HEK293 (cell line): ENCODE measurements around the gene ME2.

Source experiments
- GLI2 ChIP-seq: fragments of 450-650 bp; formaldehyde crosslinking; IDR thresholded peaks from 2 replicates; pipeline ENCODE4; 2017; ENCODE audit warnings: missing biosample characterization, missing genetic modification characterization, low read depth, borderline replicate concordance
- GLIS2 ChIP-seq: fragments of 450-650 bp; formaldehyde crosslinking; IDR thresholded peaks from 2 replicates; pipeline ENCODE4 v1.5.1; 2016; ENCODE audit warnings: missing biosample characterization, missing genetic modification characterization
- KLF10 ChIP-seq: fragments of 450-650 bp; IDR thresholded peaks from 2 replicates; pipeline ENCODE4 v1.5.1; 2018; ENCODE audit warnings: missing biosample characterization, mild to moderate bottlenecking, missing genetic modification characterization
- KLF16 ChIP-seq: fragments of 450-650 bp; formaldehyde crosslinking; IDR thresholded peaks from 2 replicates; pipeline ENCODE4 v1.5.1; 2017; ENCODE audit warnings: missing biosample characterization, missing genetic modification characterization
- KLF8 ChIP-seq: fragments of 450-650 bp; formaldehyde crosslinking; IDR thresholded peaks from 2 replicates; pipeline ENCODE4 v1.5.1; 2016; ENCODE audit warnings: missing biosample characterization, missing genetic modification characterization
- KLF9 ChIP-seq: fragments of 450-650 bp; formaldehyde crosslinking; IDR thresholded peaks from 2 replicates; pipeline ENCODE4 v1.5.1; 2016; ENCODE audit warnings: missing biosample characterization, missing genetic modification characterization, low read depth
- OSR2 ChIP-seq: fragments of 450-650 bp; formaldehyde crosslinking; IDR thresholded peaks from 2 replicates; pipeline ENCODE4 v1.5.1; 2016; ENCODE audit warnings: missing biosample characterization, missing genetic modification characterization
- OVOL3 ChIP-seq: fragments of 450-650 bp; formaldehyde crosslinking; IDR thresholded peaks from 2 replicates; pipeline ENCODE4 v1.5.1; 2016; ENCODE audit warnings: missing biosample characterization, missing genetic modification characterization
- PATZ1 ChIP-seq: fragments of 450-650 bp; formaldehyde crosslinking; IDR thresholded peaks from 2 replicates; pipeline ENCODE4 v1.5.1; 2016; ENCODE audit warnings: missing biosample characterization, missing genetic modification characterization
- PRDM4 ChIP-seq: fragments of 450-650 bp; formaldehyde crosslinking; IDR thresholded peaks from 2 replicates; pipeline ENCODE4 v1.5.1; 2017; ENCODE audit warnings: missing biosample characterization, missing genetic modification characterization
- SCRT1 ChIP-seq: fragments of 450-650 bp; formaldehyde crosslinking; IDR thresholded peaks from 2 replicates; pipeline ENCODE4 v1.5.1; 2016; ENCODE audit warnings: missing biosample characterization, missing genetic modification characterization, borderline replicate concordance
- SCRT2 ChIP-seq: fragments of 450-650 bp; formaldehyde crosslinking; IDR thresholded peaks from 2 replicates; pipeline ENCODE4 v1.5.1; 2016; ENCODE audit warnings: missing biosample characterization, missing genetic modification characterization
- WT1 ChIP-seq: fragments of 450-650 bp; formaldehyde crosslinking; IDR thresholded peaks from 2 replicates; pipeline ENCODE4 v1.5.1; 2016; ENCODE audit warnings: missing biosample characterization, missing genetic modification characterization
- YY2 ChIP-seq: fragments of 450-650 bp; formaldehyde crosslinking; IDR thresholded peaks from 2 replicates; pipeline ENCODE4 v1.5.1; 2016; ENCODE audit warnings: missing biosample characterization, missing genetic modification characterization
- ZBTB17 ChIP-seq: fragments of 450-650 bp; formaldehyde crosslinking; IDR thresholded peaks from 2 replicates; pipeline ENCODE4 v1.5.1; 2016; ENCODE audit warnings: missing biosample characterization, missing genetic modification characterization
- ZBTB21 ChIP-seq: fragments of 450-650 bp; formaldehyde crosslinking; IDR thresholded peaks from 2 replicates; pipeline ENCODE4 v1.5.1; 2017; ENCODE audit warnings: missing biosample characterization, missing genetic modification characterization
- ZFP3 ChIP-seq: fragments of 450-650 bp; formaldehyde crosslinking; IDR thresholded peaks from 2 replicates; pipeline ENCODE4 v1.5.1; 2016; ENCODE audit warnings: low read depth, missing biosample characterization, missing genetic modification characterization
- ZNF146 ChIP-seq: fragments of 450-650 bp; formaldehyde crosslinking; IDR thresholded peaks from 2 replicates; pipeline ENCODE4 v1.5.1; 2016; ENCODE audit warnings: missing biosample characterization, missing genetic modification characterization
- ZNF202 ChIP-seq: fragments of 450-650 bp; formaldehyde crosslinking; IDR thresholded peaks from 2 replicates; pipeline ENCODE4 v1.5.1; 2016; ENCODE audit warnings: missing biosample characterization, missing genetic modification characterization, borderline replicate concordance
- ZNF239 ChIP-seq: fragments of 450-650 bp; formaldehyde crosslinking; IDR thresholded peaks from 2 replicates; pipeline ENCODE4 v1.5.1; 2016; ENCODE audit warnings: missing biosample characterization, missing genetic modification characterization
- ZNF324 ChIP-seq: fragments of 450-650 bp; formaldehyde crosslinking; IDR thresholded peaks from 2 replicates; pipeline ENCODE4 v1.5.1; 2016; ENCODE audit warnings: missing biosample characterization, missing genetic modification characterization
- ZNF423 ChIP-seq: fragments of 450-650 bp; formaldehyde crosslinking; IDR thresholded peaks from 2 replicates; pipeline ENCODE4 v1.5.1; 2016; ENCODE audit warnings: missing biosample characterization, missing genetic modification characterization
- ZNF514 ChIP-seq: fragments of 450-650 bp; formaldehyde crosslinking; IDR thresholded peaks from 2 replicates; pipeline ENCODE4 v1.5.1; 2016; ENCODE audit warnings: missing biosample characterization, missing genetic modification characterization
- ZNF629 ChIP-seq: fragments of 450-650 bp; formaldehyde crosslinking; IDR thresholded peaks from 2 replicates; pipeline ENCODE4 v1.5.1; 2017; ENCODE audit warnings: missing biosample characterization, missing genetic modification characterization
- ZNF645 ChIP-seq: fragments of 450-650 bp; formaldehyde crosslinking; IDR thresholded peaks from 2 replicates; pipeline ENCODE4; 2016; ENCODE audit warnings: missing biosample characterization, missing genetic modification characterization
- ZNF658 ChIP-seq: fragments of 450-650 bp; formaldehyde crosslinking; IDR thresholded peaks from 2 replicates; pipeline ENCODE4; 2016; ENCODE audit warnings: missing biosample characterization, missing genetic modification characterization
- ZNF837 ChIP-seq: fragments of 450-650 bp; formaldehyde crosslinking; IDR thresholded peaks from 2 replicates; pipeline ENCODE4 v1.5.1; 2016; ENCODE audit warnings: missing biosample characterization, missing genetic modification characterization
- ZSCAN23 ChIP-seq: fragments of 450-650 bp; formaldehyde crosslinking; IDR thresholded peaks from 2 replicates; pipeline ENCODE4 v1.5.1; 2016; ENCODE audit warnings: missing biosample characterization, missing genetic modification characterization

ME2 gene

GRCh38 chr18:50870138-50870845, 8.6 kb upstream of the ME2 start (continued):
- TF ChIP-seq ZNF645 (tag by site-specific recombination) (no peak), ZNF837 (tag by site-specific recombination) (no peak), ZSCAN23 (peak; percentile 88; the same call in 1 of the 2 replicates), ZNF629 (tag by site-specific recombination) (peak; percentile 94), GLIS2 (tag by site-specific recombination) (peak; percentile 38; the same call in 1 of the 2 replicates), PATZ1 (peak; percentile 70), ZNF146 (tag by site-specific recombination) (no peak), WT1 (tag by site-specific recombination) (peak; percentile 75), ZNF324 (tag by site-specific recombination) (peak; percentile 50; the same call in 1 of the 2 replicates), SCRT2 (tag by site-specific recombination) (peak; percentile 89), KLF8 (tag by site-specific recombination) (peak; percentile 85), ZNF239 (peak; percentile 65; the same call in 1 of the 2 replicates), ZBTB17 (tag by site-specific recombination) (peak; percentile 61), SCRT1 (peak; percentile 73), GLI2 (tag by site-specific recombination) (peak; percentile 42; the same call in 1 of the 2 replicates), ZFP3 (no peak), ZNF658 (tag by site-specific recombination) (no peak), ZNF423 (tag by site-specific recombination) (no peak), OVOL3 (tag by site-specific recombination) (0 out of 2 replicates have a peak, but pooled peaks have one; percentile 57), KLF16 (tag by site-specific recombination) (0 out of 2 replicates have a peak, but pooled peaks have one; percentile 19), KLF9 (peak; percentile 33; the same call in 1 of the 2 replicates), OSR2 (tag by site-specific recombination) (peak; percentile 84), ZBTB21 (tag by site-specific recombination) (0 out of 2 replicates have a peak, but pooled peaks have one; percentile 28), ZNF514 (tag by site-specific recombination) (no peak), KLF10 (tag by site-specific recombination) (peak; percentile 60; the same call in 1 of the 2 replicates), ZNF202 (tag by site-specific recombination) (no peak), PRDM4 (tag by site-specific recombination) (0 out of 2 replicates have a peak, but pooled peaks have one; percentile 32), YY2 (tag by site-specific recombination) (no peak)
